ENCODE results near the gene PIGW.
A peak's percentile ranks its signal among the peaks of the same experiment; 100 is the strongest.

DNA sequence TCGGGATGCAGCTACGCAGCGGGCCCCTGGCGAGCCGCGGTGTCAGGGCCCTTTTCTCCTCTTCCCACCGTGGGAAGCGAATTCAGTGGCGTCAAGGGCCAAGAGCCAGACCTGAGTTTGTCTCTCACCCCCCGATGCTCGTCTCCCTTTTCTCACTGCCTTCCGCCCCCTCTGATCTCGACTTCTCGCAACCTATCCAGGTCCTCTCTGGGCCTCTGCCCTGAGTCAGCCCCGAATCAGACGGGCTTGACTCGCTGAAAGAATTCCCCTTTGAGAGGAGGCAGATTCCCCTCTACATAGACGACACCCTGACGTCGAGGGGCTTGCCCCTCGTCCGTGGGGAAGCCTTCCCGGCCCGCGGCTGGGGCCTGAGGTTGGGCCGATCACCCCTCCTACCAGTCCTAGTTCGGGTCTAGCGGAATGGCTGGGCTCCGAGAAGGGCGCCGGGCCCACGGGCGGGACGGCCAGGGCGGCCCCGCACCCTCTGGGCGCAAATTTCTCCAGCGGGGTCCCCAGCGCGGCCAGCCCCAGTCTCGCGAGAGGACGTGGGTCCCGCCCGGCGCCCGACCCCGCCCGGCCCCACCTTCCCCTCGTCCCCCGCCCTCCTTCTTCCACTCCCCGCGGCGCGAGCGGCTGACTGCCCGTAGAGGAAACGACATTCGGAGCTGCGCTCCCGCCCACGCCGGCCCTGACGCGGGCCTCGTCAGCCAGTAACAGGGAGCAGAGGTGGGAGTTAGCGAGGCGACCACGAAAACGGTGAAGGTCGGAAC is 9.7 kb downstream of the PIGW start, which contains the start of gene GGNBP2:
- TF ChIP-seq TAF1 (IDR thresholded peaks at IDR 0.05; ENCODE audit: low read depth) (no peak), CTCF (IDR thresholded peaks at IDR 0.05; ENCODE audit: poor library complexity, severe bottlenecking) (no peak), POLR2AphosphoS5 (IDR thresholded peaks at IDR 0.05) (peak; percentile 82), EZH2 (IDR thresholded peaks at IDR 0.05; ENCODE audit: borderline replicate concordance, insufficient read depth, low read length, poor library complexity, severe bottlenecking) (no peak)
